GM21529 (cell line): Measurements from ENCODE around the gene PHF24.
A peak's percentile ranks its signal among the peaks of the same experiment; 100 is the strongest.

Source experiments
- ATAC-seq: cut with Tn5 transposase; IDR thresholded peaks from one replicate; pipeline ENCODE4 v1.9.1; 2021; ENCODE audit not compliant: unreplicated experiment

PHF24 gene

DNA sequence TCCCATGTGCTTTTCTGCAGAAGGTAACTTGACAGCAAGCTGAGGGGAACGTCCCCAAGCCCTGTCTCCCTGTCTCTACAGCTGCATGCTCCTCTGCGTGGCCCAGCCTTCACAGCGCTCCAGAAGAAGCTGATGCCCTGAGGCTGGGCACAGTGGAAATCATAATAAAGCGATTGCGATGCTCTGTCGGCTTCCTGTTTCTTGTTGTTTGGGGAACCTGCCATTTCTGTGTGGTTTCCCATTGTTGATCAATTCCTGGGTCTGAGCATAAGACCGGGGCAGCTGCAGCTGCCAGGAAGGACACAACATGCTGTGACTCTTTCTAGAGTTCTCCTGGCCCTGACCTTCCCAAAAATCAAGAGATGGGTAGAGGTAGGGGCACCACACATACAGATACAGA is 24.3 kb downstream of the PHF24 start:
- ATAC-seq, result no peak

DNA sequence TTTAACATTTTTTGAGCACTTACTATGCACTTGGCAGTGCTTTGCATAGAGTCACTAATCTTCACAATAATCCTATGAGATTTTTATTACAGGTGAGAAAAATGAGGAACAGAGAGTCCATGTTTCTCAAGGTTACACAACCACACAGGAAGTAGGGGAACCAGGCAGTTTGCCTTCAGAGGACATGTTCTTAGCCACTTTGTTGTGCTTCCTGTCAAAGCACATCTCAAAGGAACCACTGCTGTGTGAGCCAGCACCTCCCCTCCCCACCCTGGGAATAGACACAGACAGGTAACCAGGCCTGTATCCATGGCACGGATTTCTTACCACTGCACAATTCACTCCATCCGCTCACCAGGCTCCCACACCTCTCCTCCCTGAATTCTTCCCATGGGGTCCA is 25.1 kb downstream of the PHF24 start:
- peak; percentile 57 for ATAC-seq

DNA sequence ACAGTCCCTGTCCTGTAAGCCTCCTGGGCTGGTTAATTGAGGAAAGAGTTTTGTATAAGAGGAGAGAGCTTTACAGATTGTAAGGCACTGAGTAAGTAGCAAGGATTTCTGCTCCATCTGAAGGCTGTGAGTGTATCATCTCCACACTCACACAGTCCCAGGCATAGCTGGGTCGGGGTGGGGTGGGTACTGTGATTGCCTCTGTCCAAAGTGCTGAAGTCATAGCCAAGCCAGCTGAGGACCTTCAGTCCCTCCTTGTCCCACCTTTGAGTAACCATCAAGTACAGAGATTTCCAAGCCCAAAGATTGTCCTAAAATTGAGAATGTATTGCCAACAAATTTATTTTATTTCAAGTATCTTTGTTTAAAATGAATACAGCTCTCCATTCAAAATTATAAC is 26.0 kb downstream of the PHF24 start:
- ATAC-seq, result no peak

DNA sequence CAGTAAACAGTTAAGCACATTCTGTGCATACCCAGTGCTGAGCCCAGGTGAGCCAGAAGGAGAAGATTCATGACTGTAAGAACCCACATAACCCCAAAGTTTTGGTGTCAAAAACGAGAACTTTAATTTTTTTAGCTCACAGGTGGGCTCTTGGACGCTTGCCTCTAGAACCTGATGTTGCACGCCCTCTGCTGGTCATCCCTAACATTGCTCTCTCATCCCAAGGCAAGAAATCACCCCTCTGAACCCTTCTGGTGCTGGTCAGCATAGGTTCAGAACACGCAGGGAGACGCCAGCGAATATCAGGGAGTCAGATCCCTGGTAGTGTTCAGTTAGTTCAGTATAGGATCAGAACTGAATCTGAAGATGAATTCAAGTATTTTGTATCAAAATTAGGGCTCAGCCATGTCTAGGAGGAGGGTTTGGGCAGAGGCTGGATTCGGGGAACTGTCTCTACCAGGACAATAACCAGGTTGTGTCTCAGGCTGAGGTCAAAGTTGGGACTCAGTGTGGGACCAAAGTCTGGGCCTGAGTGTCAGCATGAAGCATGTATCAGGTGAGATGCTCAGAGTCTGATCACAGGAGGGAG is 27.3 kb downstream of the PHF24 start:
- no peak for ATAC-seq

DNA sequence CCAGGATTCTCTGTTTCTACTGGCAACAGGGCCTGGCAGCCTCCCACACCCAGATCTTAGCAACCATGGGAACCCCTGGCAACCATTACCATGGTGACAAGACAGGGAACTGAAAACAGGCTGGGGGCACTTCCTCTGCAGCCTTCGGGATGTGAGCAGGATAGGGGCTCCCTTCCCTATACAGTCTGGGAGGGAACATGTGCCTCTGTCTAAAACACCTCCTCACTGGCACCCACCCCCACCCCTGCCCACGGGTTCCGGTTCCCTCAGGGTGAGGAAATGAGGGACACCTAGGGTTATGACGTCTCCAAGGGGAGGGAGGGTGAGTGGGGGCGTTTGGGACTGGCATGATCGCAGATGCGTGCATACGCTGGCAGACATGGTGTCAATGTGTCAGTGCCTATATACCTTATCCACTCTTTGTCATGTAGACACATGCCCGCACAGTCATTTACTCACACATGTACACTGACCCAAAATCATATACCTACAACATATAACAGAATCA is 28.5 kb downstream of the PHF24 start:
- no peak for ATAC-seq

DNA sequence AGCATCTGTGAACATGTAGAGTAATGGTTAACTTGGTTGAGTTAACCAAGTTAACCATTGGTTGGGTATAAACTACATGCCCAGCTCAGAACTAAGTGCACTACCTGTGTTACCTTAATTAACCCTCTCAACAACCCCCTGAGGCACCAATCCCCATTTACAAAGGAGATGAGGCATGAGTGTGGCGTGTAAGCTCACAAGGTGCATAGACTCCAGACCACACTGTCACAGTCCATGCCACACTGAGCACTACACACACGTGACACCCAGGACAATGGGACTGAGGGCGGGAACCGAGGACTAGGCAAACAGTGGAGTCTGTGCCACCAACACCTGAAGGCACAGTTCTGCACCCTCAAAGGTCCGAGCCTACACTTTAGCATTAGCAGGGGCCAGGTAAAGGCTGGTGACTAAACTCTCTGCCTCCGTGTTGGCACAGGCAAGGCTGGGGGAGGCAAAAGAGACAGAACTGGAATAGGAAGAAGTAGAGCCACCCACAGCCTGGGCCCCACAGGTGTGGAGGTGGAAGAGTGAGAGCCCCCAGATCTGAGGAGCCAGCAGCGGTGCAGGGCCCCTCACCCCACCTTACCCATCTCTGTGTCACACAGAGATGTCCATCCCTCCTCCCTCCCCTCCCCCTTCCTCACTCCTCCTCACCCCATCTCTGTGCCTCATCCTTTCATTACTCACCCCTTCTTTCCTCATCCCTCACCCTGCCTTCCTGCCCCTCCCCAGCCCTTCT is 29.2 kb downstream of the PHF24 start:
- no peak for ATAC-seq

DNA sequence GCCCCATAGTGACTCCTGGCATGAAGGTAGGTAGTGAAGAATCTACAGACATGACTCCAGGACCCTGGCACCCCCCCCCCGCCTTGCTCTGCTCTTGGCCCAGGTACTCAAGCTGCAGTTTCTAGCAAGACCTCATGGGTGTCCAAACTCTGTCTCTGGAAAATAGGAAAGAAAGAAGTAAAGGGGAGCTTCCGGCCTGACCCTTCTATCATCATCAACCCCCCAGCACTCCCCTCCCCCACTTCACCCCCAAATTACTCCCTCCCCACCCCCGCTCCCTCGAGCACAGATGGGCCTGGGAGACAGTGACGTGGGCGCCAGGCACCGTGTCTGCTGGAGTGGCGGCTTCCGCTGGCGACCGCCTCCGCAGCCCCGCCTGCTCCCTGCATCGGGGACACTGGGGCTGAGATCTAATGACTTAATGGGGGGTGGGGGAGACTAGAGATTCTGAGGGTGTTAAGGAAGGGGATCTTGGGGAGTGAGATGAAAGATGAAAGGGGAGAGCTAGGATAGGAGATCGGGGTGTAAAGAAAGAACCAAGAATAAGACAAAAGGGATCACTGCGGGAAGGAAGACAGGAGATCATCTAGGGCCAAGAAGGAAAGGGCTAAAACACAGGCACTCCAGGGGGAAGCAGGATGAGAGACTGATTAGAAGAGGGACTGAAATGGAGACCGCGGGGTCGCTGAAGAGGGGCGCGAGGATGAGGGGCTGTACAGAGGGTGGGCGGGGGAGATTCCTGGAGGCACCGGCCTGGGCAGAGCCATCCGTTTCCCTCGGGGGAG is 30.3 kb downstream of the PHF24 start:
- no peak for ATAC-seq

DNA sequence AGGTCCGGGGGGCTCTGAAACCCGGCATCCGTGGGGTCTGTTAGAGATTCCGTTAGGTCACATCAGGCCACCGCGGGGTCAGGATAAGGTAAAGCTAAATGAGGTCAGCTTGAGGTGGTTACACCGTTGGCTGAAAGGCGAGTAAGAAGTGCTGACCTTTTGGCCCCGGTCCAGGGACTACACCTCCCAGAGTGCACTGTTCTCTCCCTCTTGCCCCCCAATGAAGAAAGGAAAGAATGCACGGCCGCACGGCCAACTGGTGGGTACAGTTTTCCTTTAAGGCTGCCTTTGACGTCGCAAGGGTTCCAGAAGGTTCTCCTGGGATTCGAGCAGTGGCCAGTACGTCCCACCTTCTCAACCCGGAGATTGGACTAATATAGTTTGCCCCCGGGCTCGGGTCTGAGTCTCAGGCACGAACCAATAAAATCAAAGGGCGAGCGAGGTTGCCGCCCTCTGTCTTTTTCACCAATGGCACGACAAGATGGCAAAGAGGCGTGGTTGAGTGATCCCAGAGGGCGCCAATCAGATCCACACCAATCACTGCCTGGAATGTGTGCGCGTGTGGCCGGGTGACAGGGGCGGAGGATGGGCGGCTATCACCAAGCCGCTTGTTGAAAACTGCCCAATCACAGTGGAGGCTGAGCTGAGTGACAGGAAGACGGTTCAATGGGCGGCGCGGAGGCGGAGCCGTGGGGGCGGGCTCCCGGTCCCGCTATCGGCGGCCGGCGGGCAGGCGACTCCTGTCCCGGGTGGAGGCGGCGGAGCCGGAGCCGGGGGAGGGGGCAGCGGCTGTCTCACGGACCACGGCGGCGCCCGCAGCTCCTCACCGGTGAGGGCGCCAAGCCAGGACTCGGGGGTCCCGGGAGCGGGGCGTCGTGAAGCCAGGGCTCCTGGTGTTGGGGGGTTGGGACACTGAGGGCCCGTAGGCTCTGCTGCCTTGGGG is 31.2 kb downstream of the PHF24 start, which contains the start of gene DNAJB5:
Gene DNAJB5 (plus strand): TSS at position 743 of the 943 bp plus-strand sequence. CDS start 886 bp downstream, outside the sequence.
- ATAC-seq, result peak; percentile 85

DNA sequence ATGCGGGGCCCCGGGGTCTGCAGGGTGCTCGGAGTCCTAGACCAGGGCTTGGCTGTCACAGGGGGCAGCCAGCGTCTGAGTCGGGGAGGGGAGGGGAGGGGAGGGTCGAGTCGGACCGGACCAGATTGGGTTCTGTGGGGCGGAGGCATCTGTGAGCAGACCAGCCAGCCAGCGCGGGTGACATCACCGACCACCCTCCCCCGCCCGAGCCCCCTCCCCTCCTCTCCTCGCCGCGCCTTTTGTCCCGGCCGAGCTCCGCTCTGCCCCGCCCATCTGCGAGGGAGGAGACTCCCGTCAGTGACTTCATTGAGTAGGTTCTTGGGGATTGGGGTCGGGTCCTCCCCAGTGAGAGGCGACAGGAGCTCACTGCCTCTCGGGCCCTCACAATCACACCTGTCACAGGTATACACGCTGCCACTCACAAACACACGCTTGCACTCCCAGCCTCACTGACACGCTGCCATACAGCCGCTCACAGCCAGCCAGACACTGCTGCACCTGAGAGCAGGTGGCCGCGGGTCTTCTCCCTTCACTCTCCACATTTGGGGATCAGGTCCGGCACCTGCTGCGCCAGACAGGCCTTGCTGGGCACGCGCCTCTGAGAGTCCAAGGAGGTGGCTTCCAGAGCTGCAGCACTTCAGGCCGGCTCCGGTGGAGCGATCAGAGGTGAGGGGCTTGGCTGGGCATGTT is 32.0 kb downstream of the PHF24 start:
- peak; percentile 8 for ATAC-seq

DNA sequence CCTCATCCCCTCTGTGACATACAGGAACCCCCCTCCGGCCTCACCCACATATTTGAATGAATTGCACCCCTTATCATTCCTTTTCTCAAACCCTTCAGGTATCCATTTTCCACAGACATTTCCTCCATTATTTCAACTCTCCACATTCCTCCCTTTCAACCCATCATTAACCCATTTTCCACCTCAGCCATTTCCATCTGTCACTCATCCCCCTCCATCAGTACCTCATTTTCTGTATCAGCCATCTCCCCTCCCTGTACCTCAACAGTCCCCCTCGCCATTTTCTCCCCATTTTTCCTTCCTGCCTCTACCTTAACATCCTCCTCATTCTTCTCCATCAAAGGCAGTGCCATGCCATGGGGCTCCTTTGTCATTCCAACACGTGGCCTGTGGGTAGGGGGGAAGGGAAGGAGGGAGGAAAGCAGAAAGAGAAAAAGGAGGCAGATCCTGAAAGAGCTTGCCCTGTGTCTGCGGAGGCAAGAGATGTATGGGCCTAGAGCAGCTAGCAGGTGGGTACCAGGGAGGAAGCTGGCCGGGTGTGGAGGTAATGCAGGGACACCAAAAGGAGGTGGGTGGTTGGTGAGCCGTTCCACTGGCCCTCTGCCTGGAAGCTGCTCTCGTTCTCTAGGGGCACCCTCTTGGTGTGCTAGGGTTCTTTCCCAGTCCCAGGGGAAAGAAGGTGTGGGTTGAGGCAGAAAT is 33.0 kb downstream of the PHF24 start:
- no peak for ATAC-seq

DNA sequence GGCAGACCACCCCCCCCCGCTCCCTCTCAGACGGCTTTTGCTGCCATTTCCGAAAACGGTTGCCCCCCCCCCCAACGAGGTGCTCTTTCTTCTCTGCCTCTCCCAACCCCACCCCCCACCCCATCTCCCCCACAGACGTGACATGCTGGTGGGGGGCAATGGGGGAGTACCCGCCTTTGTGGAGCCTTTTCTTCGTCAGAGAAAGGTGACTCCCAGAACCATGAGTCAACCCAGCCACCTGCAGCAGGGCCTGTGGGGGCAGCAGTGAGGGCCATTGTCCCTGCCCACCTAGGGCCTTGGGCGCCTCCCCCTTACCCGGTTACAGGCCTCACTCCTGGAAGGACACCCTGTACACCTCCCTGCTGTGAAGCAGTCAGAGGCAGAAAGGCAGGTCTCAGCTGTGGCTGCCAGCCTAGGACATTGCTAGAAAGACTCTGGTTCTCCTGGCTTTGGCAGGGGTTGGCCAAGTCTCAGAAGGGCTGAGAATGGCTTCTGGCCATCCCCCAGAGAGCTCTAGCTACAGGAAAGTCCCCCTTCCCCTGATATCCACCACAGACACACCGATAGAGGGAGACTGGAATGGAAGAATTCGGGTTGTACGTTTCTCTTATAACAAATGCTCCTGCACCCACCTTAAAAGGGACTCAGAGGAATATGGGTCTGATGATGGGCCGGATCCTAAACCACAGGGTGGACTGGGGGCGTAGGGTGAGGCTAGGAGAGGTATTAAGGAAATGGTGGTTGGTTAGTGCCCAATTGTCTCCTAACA is 33.7 kb downstream of the PHF24 start:
- ATAC-seq, result no peak

DNA sequence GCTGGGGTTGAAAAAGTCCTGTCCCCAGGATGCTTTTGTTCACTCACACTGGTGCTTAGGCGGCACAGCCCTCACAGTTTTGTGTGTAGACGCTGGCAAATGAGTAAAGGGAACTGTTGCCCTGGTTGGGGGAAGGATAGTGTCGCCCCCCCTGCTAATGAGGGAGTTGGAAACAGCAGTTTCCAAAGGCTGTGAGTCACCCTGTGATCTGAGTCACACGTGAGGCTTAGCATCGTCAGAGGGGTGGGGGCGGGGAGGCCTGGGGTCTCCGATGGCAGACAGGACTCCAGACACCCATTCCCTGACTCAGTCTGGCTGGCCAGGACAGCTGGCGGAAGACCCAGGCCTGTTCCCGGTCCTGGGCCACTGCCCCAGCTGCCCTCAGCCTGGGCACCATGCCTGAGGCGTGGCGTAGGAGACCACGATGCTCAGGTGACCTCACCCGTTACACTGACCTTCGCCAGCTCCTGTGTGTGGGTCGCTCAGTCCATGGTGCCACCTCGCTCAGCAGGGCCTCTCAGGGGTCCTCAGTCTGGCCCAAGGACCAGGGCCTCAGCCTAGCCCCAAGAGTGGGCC is 34.4 kb downstream of the PHF24 start:
- no peak for ATAC-seq

DNA sequence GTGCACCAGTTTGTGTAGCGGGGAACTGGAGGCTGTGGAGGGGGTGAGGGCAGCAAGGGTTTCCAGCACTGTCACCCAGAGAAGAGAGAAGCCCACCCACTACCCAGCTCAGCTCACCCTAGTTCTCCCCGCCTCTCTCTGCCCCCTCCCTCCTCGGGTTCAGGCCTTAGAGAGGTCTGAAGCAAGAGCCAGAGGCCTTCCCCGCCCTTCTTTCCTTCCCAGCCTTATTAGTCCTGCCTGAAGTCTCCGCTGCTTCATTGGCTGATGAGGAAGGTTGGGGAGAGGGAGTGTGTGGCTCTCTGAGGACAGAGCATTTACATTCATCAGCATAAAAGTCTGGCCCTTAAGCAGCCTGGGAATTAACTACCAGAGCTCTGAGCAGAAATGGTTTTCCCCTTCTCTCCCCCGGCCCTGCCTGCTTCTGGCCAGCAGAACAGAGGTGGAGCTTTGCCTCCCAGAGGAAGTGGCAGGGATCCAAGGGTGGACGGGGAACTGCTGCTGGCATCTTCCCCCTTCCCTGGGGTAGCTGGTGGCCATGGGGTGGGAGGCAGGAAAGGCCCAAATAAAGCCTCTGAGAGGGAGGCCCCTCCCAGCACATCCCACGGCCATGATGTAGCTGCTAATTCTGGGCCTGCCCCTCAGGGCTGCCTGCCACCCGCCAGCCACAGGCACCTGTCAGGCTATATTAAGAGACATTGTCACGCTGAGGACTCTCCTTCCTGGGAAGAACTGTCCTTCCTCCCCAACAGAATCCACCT is 35.6 kb downstream of the PHF24 start:
- ATAC-seq, result no peak

DNA sequence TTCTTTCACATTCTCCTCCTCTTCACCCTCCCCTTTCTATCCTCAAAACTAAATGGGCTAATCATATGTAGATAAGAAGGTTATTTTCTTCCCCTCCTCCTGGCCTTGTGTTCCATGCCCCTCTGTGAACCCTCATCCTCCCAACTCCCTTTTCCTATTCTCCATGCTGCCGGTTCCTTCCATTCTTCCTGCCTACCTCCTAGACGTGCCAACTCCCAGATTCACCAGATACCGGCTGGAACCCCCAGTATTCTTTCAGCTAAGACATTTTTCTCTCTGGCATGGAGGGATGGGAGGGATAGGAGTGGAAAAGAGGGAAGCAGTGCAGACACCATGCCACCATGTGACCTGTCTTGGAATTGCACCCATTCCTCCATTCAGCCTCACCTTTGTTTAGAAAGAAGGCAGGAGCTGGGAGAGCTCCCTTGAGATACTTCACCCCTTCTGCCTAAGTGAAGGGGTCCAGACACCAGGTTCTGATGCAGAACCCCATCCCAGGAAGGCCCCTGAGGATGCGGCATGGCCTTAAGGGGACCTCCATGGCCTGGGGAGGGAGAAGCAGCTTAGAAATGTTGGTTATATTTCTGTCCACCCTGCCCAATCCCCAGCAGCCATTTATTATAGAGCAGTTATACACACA is 36.3 kb downstream of the PHF24 start:
- ATAC-seq, result no peak

DNA sequence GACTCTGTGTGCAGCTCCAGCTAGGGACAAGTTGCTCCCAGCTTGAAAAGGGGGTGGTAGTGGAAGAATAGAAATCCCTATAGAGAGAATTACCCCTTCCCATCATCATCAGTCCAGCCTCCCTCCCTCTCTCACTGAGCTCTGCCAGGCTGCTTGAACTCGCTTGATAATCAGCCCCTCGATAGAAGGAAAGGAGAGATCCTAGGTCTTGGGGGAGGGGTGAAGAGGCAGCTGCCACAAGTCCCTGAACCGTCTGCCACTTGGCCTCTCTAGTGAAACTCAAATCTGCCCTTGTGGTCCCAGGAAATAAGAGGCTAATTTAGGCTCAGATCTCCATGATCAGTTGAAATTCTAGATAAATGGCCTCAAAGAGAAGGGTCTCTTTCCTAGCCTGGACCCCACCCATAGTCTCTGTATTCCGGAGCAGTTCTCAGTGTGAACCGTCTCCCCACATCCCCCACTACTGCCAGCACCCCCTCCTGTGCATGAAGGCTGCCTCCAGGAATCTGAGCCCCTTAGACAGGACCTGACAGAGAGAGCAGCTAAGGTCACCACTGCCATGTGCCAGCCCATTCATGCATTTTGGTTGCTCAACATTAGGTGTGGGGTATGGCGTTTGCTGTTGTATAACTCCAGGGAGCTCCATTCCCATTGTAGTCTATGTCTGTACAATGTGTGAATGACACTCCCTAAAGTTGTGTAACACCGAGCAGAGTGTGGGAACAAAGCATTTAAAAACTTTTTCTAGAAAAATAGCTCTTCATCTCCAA is 37.0 kb downstream of the PHF24 start:
- no peak for ATAC-seq

DNA sequence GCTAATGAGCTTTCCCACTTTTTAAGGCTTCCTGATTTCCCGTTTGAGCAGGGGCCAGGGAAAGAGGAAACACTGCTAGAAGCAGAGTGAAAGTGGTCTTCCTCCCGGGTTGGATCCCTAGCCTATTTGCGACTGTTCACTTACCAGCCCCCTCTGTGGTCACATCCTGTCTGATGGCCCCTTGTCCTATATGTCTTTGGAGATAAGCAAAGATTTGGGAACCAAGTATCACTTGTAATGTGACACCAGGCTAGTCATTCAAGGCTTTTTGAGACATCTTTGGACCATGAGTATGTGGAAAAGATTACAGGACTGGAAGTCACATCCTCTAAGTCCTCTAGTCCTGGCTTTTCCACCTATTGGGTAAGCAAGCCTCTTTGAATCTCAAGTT is 37.6 kb downstream of the PHF24 start:
- no peak for ATAC-seq
